ENCODE measurements around the gene EBF3. TPM values are rescaled to one million over a fixed set of nuclear protein-coding genes. Genes with fewer than 3 reads are reported as not detected.

The EBF3 gene
- total RNA-seq, 1 experiment from 2014 or later = 0.12 TPM

DNA sequence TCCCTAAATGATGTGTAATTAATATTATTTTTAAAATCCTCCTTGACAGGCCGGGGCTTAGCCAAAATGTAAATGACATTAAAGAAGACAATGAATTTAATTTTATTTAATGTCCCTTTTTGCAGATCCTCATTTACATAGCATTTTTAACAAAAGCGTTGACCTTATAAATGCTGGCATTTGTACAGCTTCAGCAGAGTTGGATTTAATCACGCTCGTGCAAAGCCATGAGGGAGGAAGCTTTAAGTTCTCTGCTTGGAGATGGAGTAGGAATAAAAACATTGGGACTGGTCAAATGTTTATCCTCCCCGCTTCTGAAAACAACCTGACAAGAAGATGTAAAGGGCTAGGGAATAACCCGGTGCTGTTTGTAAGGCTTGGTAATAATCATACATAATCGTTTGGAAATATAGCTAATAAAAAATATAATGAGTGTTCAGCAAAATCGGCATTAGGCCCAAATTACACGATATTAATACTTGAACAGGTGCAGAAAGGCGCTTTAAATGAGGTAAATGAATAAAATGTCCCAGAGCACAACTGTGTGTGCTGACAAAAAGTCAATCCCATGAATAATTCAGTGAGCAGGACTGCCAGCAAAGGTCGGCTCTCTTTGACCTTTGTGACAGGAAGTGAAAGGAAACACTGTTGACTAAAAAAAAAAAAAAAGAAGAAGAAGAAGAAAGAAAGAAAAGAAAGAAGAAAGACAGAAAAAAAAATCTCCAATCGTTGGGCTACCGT lies 11.5 kb downstream of the EBF3 start:
- ATAC-seq (no peak), DNase-seq (ENCODE audit: low read depth, low spot score) (no peak)
- no TSS peak for BruUV-seq (replicated peaks)
- Histone ChIP-seq H3K9ac (ENCODE audit: low read length) (no peak overlapping the region), H2AFZ (ENCODE audit: low read depth, low read length, poor library complexity, severe bottlenecking) (no peak overlapping the region), H3K4me3 (replicated peaks in 1 of 2; ENCODE audit: low read depth in 1 of 2, low read length in 2 of 2) (no peak overlapping the region), H3K4me1 (ENCODE audit: control insufficient read depth in 1 of 2, insufficient read depth in 2 of 2, low read length in 2 of 2) (no peaks in the 10 kb centered on the region), H3K27ac (ENCODE audit: low read depth, low read length) (no peak overlapping the region), H3K36me3 (ENCODE audit: control insufficient read depth in 1 of 2, insufficient read depth in 2 of 2, low read length in 2 of 2) (no peaks in the 10 kb centered on the region), H3K9me3 (ENCODE audit: control insufficient read depth in 1 of 2, insufficient read depth in 1 of 2, low read depth in 1 of 2, low read length in 2 of 2) (no peaks in the 10 kb centered on the region), H3K9me2 (ENCODE audit: insufficient read depth) (no peaks in the 10 kb centered on the region), H3K4me2 (ENCODE audit: low read length) (no peak overlapping the region), H4K20me1 (ENCODE audit: insufficient read depth) (no peaks in the 10 kb centered on the region), H3K27me3 (ENCODE audit: insufficient read depth, low read length) (no peaks in the 10 kb centered on the region), H3K79me2 (ENCODE audit: insufficient read depth, low read length) (no peaks in the 10 kb centered on the region)
- intact Hi-C loops (cut with micrococcal nuclease) = no loop called here
- TF ChIP-seq FOSL1 (IDR thresholded peaks at IDR 0.05; ENCODE audit: low read depth) = no peak
- no peak for TF ChIP-seq YY1 (IDR thresholded peaks at IDR 0.05; ENCODE audit: extremely low read depth, insufficient replicate concordance, low read depth, low read length)
- TF ChIP-seq, protein P1, sequence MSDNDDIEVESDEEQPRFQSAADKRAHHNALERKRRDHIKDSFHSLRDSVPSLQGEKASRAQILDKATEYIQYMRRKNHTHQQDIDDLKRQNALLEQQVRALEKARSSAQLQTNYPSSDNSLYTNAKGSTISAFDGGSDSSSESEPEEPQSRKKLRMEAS (IDR thresholded peaks at IDR 0.05) = no peak
- TF ChIP-seq, protein P2, sequence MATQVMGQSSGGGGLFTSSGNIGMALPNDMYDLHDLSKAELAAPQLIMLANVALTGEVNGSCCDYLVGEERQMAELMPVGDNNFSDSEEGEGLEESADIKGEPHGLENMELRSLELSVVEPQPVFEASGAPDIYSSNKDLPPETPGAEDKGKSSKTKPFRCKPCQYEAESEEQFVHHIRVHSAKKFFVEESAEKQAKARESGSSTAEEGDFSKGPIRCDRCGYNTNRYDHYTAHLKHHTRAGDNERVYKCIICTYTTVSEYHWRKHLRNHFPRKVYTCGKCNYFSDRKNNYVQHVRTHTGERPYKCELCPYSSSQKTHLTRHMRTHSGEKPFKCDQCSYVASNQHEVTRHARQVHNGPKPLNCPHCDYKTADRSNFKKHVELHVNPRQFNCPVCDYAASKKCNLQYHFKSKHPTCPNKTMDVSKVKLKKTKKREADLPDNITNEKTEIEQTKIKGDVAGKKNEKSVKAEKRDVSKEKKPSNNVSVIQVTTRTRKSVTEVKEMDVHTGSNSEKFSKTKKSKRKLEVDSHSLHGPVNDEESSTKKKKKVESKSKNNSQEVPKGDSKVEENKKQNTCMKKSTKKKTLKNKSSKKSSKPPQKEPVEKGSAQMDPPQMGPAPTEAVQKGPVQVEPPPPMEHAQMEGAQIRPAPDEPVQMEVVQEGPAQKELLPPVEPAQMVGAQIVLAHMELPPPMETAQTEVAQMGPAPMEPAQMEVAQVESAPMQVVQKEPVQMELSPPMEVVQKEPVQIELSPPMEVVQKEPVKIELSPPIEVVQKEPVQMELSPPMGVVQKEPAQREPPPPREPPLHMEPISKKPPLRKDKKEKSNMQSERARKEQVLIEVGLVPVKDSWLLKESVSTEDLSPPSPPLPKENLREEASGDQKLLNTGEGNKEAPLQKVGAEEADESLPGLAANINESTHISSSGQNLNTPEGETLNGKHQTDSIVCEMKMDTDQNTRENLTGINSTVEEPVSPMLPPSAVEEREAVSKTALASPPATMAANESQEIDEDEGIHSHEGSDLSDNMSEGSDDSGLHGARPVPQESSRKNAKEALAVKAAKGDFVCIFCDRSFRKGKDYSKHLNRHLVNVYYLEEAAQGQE (IDR thresholded peaks at IDR 0.05; ENCODE audit: low read depth) = no peak
- RAD21 ChIA-PET (ENCODE audit: low non-redundant PET in 1 of 2, low total read pairs in 2 of 2, uncharacterized antibody in 2 of 2, unreplicated experiment in 2 of 2) = no interaction called here
- CTCF ChIA-PET = no interaction called here
- POLR2A ChIA-PET = no interaction called here

DNA sequence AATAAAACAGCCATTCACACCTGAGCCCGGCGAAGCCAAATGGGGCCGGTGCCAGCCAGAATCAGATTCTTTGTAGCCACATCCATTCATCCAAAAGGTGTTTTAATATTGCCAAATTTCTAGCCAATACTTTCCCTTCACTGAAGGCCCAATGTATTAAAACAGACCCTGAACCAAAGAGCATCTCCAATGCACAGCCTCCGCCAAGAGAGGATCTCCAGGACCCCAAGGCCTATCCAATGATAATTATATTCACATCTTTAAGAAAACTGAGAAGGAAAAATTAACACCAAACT lies 12.2 kb downstream of the EBF3 start:
- no peaks in the 10 kb centered on the region for H3K9me3 ChIP-seq (ENCODE audit: control insufficient read depth in 1 of 2, insufficient read depth in 1 of 2, low read depth in 1 of 2, low read length in 2 of 2)
- no peak overlapping the region for H2AFZ ChIP-seq (ENCODE audit: low read depth, low read length, poor library complexity, severe bottlenecking)
- DNase-seq (ENCODE audit: low read depth, low spot score) (no peak), ATAC-seq (no peak)
- ChIA-PET CTCF (no interaction called here), RAD21 (ENCODE audit: low non-redundant PET in 1 of 2, low total read pairs in 2 of 2, uncharacterized antibody in 2 of 2, unreplicated experiment in 2 of 2) (no interaction called here), POLR2A (no interaction called here)
- no peak overlapping the region for H3K9ac ChIP-seq (ENCODE audit: low read length)
- H4K20me1 ChIP-seq (ENCODE audit: insufficient read depth) = no peaks in the 10 kb centered on the region
- no peak for TF ChIP-seq RAD21 (IDR thresholded peaks at IDR 0.05; ENCODE audit: low read depth)
- no peak for TF ChIP-seq YY1 (IDR thresholded peaks at IDR 0.05; ENCODE audit: extremely low read depth, insufficient replicate concordance, low read depth, low read length)
- TF ChIP-seq POLR2A (IDR thresholded peaks at IDR 0.05; ENCODE audit: borderline replicate concordance, extremely low read depth, insufficient read depth, insufficient read length) = no peak
- TF ChIP-seq ZNF274 (IDR thresholded peaks at IDR 0.05; ENCODE audit: low read depth, low read length) = no peak
- TF ChIP-seq, protein P3, sequence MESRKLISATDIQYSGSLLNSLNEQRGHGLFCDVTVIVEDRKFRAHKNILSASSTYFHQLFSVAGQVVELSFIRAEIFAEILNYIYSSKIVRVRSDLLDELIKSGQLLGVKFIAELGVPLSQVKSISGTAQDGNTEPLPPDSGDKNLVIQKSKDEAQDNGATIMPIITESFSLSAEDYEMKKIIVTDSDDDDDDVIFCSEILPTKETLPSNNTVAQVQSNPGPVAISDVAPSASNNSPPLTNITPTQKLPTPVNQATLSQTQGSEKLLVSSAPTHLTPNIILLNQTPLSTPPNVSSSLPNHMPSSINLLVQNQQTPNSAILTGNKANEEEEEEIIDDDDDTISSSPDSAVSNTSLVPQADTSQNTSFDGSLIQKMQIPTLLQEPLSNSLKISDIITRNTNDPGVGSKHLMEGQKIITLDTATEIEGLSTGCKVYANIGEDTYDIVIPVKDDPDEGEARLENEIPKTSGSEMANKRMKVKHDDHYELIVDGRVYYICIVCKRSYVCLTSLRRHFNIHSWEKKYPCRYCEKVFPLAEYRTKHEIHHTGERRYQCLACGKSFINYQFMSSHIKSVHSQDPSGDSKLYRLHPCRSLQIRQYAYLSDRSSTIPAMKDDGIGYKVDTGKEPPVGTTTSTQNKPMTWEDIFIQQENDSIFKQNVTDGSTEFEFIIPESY (IDR thresholded peaks at IDR 0.05; ENCODE audit: extremely low read depth, insufficient replicate concordance, low read length) = no peak
- TF ChIP-seq EGR1 (IDR thresholded peaks at IDR 0.05; ENCODE audit: low read depth) = no peak
- no peak for TF ChIP-seq EZH2 (IDR thresholded peaks at IDR 0.05)
- no peak for TF ChIP-seq EZH2phosphoT487 (IDR thresholded peaks at IDR 0.05; ENCODE audit: borderline replicate concordance)
- TF ChIP-seq, protein P4, sequence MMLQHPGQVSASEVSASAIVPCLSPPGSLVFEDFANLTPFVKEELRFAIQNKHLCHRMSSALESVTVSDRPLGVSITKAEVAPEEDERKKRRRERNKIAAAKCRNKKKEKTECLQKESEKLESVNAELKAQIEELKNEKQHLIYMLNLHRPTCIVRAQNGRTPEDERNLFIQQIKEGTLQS (IDR thresholded peaks at IDR 0.05) = no peak
- no peak for TF ChIP-seq SRF (IDR thresholded peaks at IDR 0.05; ENCODE audit: low read depth)
- no peak overlapping the region for H3K4me3 ChIP-seq (replicated peaks in 1 of 2; ENCODE audit: low read depth in 1 of 2, low read length in 2 of 2)
- no peaks in the 10 kb centered on the region for H3K9me2 ChIP-seq (ENCODE audit: insufficient read depth)
- no peaks in the 10 kb centered on the region for H3K27me3 ChIP-seq (ENCODE audit: insufficient read depth, low read length)
- no peak overlapping the region for H3K27ac ChIP-seq (ENCODE audit: low read depth, low read length)
- intact Hi-C loops (cut with micrococcal nuclease) = no loop called here
- no peak overlapping the region for H3K4me2 ChIP-seq (ENCODE audit: low read length)
- H3K36me3 ChIP-seq (ENCODE audit: control insufficient read depth in 1 of 2, insufficient read depth in 2 of 2, low read length in 2 of 2) = no peaks in the 10 kb centered on the region
- H3K4me1 ChIP-seq (ENCODE audit: control insufficient read depth in 1 of 2, insufficient read depth in 2 of 2, low read length in 2 of 2) = no peaks in the 10 kb centered on the region
- H3K79me2 ChIP-seq (ENCODE audit: insufficient read depth, low read length) = no peaks in the 10 kb centered on the region
- no TSS peak for BruUV-seq (replicated peaks)

All from HCT116 (cell line).